CD4-positive, alpha-beta T cell treated with Interleukin-4 for 4 hours (primary cell): ENCODE data around the gene IGSF8.

Experiments
- DNase-seq: peaks from one replicate; pipeline ENCODE4 v3.0.0-alpha.2; 2020

The IGSF8 gene

DNA sequence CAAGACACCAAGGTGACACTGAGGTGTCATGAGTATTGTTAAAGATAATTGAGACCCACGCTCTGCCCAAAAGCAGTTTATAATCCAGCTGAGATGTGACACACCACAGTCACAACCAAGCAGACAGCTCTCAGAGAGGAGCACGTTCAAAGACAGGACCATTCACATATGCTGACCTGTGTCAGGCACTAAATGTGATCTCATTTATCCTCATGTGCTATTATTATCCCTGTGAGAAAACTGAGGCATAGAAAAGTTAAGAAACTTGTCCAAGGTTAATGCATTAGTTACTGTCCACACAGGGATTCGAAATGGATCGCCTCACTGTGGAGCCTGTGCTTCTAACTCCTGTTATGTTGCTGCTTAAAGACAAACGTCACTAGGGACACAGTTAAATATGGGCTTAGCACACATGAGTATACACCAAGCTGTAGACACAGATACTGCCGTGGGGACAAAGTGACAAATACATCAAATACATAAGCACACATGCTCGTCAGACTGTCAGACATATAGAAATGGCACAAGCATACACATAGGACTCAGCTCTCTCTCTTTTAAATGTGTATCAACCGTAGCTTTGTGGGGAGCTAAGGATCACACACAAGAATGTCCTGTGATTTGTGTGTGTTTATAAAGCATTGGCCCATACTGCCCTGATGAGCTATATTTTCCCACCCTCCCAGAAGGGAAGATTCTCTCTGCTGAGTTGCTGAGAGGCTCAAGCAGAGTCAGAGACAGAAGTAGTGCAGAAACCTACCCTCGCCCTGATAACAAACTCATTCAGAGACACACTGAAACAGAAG, 3.5 kb upstream of the IGSF8 start:
- no peak for DNase-seq

DNA sequence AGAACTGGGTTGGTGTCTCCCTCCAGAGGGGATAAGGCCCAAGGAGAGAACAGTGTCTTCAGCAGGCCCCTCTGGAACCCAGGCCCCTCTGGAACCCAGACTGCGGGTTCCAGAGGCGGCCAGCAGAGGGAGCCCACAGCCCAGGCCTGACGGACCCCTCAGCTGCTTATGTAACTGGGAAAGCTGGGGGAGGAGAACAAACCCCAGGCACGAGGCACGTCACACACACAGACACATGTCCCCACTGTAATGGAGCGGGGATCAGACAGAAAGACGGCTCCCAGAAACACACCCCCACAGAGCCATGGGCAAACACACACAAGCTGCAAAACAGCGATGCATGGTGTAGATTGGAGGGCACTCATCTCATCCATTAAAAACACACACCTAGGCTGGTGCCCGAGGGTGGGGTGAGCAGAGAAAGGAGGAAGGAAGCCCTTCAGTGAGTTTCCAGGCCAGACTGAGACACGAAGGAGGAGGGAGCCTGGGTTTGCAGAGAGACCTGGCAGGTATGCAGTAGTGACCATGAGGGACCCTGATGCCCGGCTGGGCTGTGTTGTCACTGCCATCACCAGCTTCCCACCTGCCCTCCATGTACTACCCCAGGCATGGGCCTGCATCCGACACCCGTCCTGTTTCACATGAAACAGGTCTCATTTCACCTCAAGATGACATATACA, 2.8 kb upstream of the IGSF8 start:
- peak; percentile 75 for DNase-seq

DNA sequence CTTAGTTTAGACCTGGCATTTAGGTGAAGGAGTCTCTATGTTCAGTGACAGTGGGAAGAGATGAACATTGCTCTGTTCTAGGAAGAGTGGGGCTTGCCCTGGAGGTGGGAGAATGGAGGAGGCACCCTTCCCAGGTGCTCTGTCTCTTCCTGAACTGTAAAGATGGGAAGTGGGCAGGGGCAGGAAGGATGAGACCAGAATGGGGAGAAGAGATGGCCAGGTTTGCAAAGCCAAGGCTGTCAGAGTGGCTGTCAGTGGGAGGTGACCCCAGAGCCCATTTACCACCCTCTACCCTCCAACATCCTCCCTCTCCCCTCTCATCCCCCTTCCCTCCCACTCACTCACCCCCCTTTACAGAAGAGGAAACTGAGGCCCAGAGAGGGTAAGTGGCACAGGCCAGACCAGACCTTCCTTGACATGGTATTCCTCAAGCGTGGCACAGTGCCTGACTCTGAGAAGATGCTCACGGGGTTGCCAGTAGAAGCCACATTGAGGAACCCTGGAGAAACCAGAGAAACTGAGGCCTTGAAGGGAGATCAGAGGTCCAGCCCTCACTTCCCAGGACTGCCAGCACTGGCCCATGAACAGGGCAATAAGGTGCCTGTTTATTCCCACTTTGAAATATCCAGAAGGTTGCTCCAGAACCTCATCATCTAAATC, 1.4 kb upstream of the IGSF8 start:
- DNase-seq, result no peak

DNA sequence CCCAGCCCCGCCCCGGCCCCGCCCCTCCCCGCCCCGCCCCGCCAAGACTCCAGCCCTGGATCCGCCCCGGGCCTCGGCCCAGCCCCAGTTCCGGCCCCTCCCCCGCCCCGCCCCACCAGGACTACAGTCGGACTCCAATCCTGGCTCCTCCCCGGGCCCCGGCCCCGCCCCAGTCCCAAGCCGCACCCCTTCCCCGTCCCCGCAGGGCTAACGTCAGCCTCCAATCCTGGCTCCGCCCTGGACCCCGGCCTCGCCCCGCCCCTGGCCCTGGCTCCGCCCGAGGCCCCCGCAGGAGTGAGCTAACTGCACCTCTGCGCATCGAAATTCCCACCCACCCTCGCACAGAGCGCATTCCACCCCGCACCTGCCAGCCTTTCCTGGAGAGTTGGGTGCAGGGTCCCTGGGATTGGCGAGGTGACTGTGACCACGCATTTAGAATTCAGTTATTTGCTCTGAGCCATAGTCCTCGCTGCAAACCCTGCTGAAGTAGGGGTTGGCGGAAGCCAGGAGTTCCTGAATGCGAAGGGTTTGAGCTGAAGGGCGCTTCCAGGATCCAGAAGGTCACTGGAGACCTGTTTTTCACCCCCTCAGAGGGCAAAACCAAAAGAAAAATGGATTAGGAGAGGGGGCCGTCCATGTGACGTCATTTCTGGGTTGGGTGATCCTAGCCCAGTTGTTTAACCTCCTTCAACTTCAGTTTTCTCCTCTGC, 588 bp upstream of the IGSF8 start:
- DNase-seq, result peak; percentile 97

DNA sequence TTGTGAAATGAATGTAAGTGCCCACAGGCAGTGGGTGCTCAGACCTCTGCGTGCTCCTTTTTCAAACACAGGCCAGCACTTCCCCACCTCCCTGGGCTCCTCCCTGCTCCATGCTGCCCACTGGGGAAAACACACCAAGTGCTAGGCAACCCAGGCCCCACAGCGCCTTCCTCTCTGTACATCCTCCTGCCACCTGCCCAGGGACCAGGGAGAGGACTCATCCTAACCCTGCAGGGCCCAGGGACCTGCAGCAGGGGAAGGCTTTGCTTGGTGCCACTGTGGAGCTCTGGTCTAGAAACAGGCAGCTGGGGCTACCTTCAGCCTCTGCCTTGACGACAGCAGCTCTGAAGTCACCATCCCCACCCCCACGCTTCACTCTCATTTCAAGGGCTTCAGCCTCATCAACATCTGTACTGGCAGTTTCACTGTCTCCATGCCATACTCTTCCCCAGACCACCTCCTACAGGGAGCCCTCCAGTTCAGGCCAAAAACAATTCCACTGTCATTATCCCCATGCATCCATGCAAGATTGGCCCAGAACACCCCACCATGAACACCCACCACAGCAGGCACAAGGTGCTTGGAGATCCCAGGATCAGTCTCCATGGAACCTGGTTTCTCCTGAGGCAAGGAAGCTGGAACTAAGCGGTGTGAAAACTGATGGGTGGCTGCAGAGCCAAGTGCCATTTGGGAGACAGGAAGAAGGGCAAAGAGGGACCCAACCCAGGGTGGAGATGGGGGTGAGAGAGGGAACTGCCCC, 1.1 kb downstream of the IGSF8 start:
- DNase-seq, result no peak

DNA sequence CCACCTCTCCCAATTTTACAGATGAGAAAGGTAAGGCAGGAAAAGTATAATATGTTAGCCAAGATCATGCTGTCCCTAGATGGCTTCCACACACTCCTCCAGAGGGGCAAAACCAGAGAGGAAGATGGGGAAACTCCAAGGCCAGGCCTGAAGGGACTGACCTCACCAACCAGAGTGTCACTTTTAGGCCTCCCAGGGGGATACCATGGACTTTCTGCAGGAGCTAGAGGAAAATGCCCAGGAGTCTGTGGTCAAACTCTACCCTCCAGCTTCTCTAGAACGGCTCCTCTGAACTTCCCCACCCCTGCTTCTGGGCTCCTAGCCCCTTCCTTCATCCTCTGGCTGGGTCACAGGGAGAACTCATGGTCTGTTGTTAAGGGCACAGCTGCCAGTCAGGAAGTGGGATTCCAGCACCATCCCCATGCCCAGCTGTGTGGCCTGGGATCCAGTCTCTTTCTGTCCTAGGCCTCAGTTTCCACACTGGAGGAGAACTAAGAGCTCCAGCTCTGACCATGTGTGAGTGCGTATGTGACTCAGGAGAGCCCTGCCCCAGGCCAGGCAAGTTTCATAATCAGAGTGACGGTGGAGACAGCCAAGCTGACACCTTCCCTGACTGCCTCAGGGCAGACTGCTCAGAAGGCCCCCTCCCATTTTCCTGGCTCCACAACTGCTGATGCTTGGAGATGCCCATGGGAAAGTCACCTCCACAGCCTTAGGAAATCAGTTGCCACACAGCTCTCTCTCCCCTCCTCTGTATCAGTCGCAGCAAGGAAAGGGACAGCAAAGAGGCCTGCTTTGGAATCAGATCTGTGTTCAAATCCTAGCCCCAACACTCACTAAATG, 1.9 kb downstream of the IGSF8 start:
- DNase-seq, result no peak

DNA sequence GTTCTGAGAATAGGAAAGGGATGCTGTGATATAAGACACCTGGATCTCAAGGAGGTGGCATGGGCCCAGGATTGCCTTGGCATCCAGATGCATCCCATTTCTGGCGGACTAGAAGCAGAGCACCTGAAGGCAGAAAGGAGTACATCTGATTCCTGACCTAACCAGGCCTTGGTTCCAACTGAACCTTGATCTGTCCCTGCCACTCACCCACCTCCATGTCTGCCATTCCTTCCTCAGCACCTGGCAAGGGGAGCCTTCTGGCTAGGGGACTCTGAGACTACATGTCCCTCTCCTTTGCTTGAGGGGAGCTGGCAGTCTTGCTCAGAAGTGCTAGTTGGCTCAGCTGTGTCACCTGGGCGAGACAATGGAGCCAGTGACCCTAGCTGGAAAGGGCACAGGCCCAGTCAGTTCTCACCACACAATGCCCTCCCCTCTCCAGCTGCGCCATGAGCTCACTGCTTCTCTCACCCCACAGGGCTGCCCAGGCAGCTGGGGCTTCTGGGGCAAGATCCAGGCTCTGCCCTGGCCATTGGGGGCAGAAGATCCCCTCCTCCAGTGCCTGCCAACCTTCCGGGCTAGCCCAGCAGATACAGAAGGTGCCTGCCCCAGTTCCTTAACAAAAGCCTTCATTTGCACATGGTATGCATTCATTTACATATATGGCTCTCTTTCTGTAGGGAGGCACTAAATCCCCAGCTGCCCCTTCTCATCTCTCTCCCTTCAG, 2.9 kb downstream of the IGSF8 start:
- DNase-seq, result no peak

DNA sequence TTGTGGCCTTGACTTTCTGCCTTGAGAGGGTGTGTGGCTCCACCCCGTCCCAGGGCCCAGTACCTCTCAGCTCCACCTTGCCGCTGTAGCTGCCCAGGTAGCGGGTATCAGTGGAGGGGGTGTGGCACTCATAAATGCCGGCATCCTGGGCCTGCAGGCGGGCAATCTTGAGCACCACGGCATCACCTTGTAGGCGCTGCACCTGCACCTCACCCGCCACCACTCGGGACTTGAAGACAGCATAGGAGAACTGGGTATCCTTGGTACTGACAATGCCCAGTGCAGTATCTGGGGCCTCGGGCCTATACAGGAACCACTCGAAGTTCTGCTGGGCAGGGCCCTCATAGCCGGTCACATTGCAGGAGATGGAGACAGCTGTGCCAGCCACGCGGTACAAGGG, 3.6 kb downstream of the IGSF8 start:
- DNase-seq, result no peak

DNA sequence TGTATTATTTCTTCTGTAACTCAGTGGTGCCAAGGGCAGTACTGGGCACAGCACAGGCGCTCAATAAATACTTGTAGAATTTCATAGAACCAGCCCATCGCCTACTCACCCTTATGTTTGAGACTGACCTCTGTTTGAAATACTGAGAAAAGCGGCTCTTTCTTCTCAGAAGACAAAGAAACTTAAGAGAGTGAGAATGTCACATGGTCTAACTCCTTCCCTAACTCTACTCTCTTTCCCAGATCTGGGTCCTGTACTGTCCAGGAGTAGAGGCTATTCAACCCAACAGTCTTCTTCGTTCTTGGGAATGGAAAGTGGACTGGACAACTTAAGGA, 4.2 kb downstream of the IGSF8 start:
- DNase-seq, result no peak

DNA sequence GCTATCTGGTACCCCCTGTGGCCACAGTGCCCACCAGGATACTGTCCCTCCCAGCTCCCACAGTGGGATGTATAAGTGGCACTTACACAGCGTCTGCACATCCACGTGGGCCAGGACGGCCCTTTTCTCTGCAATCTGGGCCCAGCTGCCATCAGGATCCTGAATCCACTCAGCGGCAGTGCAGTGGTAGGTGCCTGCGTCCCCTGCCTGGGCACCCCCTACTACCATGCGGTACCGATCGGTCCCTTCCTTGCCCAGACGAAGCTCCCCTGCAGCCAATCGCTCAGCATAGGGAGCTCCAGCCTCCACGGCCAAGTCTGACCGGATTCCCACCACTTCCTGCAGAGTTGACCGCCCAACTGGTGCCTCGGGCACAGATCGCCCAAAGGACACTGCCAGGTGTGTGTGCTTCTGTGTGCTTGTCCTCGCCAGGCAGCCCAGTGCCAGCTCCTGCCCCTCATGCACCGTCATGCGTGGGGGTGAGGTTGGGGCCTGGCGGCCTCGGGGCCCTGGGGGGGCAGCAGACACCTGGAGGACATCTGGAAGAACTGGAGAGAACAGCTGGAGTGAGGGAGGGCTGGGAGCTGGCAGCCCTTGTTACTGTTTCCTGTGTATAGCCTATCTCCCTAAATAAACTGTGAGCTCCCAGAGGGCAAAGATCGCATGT, 4.7 kb downstream of the IGSF8 start:
- DNase-seq, result no peak

DNA sequence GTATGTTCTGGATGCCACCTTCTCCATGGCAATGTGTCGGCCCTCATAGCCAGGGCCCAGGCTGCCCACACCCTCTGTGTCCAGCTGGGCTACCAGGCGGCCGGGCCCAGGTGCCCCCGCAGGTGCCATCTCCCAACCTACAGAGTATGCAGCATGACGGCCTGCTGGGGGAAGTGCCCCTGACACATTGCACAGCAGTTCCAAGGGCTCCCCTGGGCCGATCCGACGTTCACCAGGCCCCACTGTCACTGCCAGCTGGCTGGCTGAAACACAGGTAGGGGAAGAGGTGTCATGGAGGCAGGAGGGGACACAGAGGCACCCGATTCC, 5.4 kb downstream of the IGSF8 start:
- DNase-seq, result no peak

DNA sequence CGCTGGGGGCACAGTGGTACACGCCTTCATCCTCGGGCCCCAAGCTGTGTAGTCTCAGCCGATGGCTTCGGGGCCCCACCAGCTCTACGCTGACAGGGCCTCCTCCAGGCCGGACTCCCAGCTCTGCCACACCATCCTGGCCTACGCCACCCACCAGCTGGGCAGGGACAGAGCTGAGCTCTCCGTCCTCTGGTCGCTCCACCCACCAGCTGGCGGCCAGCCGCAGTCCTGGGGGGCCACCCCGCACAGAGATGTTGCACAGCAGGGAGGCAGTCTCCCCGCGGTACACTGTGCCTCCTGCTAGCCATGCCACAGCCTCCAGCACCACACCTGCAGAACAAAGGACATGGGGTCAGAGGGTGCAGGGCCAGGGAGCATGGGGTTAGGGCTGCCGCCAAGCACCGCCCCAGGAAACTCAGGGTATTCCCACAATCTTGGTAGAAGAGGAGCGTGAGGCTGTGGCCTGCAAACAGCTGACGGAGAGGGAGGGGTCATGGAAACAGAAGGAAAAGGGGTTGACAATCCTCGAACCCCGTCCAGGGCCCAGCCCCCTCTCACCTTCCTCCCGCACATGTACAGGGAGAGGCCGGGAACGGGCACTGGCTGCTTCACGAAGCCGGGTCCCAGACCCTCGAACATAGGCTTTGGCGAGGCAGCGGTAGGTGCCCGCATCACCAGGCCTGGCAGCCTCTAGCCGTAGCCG, 5.9 kb downstream of the IGSF8 start:
- no peak for DNase-seq

DNA sequence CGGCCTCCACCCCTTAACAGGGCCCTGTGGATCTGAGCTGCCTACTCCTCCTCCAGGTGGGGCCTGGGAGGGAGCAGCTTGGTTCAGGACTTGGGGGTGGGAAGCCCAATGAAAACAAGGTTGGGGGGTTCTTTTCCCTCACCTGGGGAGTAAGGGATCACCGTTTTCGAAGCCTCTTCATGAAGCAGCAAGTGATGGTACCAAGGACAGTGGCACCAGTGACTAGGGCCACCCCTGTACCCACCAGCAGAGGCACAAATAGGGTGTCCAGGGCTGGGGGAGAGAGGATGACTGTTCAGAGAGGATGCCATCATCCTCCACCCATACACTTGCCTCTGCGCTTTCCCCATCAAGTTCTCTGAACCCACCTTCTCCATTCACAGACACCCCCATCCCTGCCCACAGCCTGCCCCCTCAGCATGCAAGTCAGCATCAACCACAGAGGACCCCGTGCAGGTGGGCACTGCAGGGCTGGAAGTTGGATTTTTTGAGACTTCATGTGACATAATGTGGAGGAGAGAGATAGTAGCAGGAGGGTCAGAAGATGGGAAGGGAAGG, 6.7 kb downstream of the IGSF8 start:
- DNase-seq, result no peak

DNA sequence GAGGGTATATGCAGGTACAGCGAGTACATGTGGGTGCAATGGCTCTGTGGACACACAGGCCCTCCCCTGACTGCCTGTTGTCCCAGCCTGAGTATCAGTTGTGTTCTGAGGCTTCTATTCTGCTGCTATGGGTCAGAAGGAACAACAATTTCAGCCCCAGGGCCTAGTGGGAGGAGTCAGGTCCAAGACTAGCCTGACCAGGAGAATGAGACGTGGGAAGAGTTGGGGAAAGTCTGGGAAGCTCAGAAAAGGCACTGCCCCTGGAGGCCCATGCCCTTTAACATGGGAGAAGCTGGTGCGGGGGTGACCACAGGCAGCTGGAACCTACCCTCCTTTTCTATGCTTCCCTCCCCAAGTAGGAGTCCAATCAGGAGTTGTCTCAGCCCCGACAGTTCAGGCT, 7.7 kb downstream of the IGSF8 start:
- no peak for DNase-seq

DNA sequence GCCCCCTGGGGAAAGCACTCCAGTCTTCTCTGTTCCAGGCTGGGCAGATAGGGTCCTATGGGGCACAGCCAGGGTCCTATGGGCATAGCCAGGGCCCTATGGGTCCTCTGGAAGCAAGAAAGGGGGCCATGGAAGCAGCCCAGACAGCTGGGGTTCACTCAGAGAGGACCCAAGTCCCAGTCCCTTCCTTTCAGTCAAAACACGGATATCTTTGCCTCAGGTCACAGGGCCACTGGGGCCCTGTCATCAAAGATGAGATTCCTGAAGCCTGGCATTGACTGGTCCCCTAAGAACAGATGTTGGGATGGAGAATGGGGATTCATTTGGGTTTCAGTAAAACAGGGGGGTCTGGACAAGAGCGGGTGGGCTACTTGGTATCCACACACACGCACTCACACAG, 8.5 kb downstream of the IGSF8 start:
- DNase-seq, result no peak

DNA sequence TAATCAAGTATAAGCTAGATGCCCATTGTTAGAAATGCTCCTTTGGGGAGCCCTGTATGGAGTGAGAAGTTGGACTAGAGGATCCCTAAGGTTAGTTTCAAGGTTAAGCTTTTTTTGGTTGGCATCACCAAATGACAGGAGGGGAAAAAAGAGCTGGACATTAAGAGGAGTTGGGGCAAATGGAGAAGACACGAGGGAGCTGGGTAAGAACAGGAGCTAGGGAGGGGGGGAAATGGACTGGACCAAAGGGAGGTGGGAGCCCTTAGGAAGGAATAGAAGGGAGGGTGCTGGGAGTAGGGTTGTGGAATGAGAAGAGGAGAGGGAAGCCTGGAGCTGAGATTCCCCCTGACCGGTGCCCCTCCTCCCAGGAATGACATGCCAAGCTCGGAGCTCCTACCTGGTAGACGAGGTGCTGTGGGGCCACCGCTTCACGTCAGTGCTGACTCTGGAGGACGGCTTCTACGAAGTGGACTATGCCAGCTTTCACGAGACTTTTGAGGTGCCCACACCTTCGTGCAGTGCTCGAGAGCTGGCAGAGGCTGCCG, 11.2 kb downstream of the IGSF8 start:
- DNase-seq, result no peak

DNA sequence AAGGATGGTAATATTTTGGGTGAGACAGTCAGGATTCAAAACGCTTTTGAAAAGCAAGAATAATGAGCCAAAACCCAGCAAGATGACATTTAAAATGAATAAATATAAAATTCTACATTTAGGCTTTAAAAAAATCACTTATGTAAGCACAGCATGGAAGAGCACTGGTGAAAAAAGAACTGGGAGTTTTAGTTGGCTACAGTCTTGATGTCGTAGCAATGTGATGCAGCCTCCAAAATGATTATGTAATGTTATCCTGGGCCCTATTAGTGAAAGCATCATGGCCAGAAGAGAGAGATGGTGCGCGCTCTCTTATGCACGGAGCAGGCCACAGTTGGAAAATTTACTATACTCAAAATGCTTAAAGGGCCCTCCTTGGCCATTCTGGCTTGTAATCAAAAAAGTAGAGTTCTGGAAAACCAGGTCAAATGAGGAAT, 11.9 kb downstream of the IGSF8 start:
- no peak for DNase-seq

DNA sequence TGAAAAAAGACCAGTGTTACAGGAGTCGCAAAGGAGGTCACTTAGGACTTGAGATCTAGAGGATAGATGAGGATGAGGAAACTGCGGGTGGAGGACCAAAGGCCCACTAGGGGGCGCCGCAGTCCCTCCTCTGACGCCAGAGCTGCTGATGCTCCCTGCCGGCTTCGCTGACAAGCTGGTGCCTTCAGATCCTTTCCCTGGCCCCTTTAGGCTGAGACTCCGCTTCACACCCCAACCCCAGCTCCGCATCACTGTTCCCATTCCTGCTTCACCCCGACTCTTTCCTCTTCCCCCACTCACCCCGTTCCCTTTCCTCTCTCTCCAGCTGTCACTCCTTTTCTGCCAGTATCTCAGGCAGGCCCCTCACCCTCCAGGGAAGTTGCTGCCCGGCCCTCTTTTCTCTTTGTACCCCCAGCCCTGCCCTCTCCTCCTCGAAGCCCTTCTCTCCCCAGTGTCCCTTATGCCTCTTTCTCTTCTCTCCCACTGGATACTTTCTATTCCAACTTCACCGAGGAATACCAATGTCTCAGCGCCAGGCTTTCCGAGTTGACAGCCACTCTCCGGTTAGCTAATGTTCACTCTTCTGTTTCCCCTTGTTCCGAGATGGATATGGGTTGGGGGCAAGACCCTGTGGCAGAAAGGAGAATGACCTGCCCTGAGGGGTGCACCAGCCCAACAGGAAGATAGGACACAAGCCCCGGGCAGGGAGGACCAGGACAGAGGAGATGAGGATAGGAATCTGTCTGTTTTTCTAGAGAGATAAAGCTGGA, 12.5 kb downstream of the IGSF8 start:
- peak; percentile 70 for DNase-seq
